ENCODE data around the gene TSEN34.

DNA sequence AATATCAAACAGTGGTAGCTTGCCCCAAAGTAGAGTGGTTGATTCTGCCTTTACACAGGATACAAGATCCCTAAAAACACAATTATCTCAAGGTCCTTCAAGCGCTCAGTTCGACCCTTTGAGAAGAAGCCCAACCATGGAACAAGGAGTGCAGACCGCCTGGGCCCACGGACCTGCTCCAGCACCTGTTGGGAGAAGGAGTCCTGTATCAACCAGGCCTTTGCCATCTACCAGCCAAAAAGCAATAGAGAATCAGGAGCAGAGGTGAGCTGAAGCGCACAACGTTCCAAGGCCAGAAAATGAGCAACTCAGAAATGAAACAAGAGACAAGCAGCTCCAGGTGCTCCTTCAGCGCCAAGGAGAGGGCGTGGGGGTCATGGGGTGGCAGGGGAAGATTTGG lies 38.0 kb downstream of the TSEN34 start:
- no peak for TF ChIP-seq POLR2A (IDR thresholded peaks at IDR 0.05)
- TF ChIP-seq, protein P1, sequence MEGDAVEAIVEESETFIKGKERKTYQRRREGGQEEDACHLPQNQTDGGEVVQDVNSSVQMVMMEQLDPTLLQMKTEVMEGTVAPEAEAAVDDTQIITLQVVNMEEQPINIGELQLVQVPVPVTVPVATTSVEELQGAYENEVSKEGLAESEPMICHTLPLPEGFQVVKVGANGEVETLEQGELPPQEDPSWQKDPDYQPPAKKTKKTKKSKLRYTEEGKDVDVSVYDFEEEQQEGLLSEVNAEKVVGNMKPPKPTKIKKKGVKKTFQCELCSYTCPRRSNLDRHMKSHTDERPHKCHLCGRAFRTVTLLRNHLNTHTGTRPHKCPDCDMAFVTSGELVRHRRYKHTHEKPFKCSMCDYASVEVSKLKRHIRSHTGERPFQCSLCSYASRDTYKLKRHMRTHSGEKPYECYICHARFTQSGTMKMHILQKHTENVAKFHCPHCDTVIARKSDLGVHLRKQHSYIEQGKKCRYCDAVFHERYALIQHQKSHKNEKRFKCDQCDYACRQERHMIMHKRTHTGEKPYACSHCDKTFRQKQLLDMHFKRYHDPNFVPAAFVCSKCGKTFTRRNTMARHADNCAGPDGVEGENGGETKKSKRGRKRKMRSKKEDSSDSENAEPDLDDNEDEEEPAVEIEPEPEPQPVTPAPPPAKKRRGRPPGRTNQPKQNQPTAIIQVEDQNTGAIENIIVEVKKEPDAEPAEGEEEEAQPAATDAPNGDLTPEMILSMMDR (IDR thresholded peaks at IDR 0.05) = no peak
